GM21515 (cell line): ENCODE results near the gene PLEKHF1.
A peak's percentile ranks its signal among the peaks of the same experiment; 100 is the strongest.
"Not testable (repeated sequence)": the region's sequence is repeated elsewhere in the genome, so short reads cannot be mapped to it uniquely, and the experiment has no call there.

ENCODE experiments used
- ATAC-seq: cut with Tn5 transposase; IDR thresholded peaks from one replicate; pipeline ENCODE4 v1.9.1; 2021; ENCODE audit not compliant: unreplicated experiment

Gene PLEKHF1

DNA sequence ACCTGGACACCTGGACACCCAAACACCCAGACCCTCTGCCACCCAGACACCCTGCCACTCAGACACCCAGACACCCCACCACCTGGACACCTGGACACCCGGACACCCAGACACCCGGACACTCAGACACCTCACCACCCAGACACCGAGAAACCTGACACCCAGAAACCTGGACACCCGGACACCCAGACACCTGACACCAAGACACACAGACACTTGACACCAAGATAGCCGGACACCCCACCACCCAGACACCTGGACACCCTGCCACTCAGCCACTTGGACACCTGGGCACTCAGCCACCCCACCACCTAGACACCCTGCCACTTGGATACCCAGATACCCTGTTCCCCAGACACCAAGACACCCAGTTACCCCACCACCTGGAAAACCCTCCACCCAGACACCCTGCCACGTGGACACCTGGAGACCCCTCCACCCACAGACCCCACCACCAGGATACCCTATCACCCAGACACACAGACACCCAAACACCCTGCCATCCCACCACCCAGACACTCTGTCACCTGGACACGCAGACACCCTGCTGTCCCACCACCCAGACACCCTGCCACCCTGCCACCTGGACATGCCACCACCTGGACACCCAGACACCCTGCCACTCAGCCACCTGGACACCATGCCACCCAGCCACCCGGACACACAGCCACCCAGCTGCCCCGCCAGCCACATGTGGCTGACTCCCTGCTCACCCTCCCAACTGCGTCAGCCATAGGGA is 32.4 kb downstream of the PLEKHF1 start:
- no peak for ATAC-seq

DNA sequence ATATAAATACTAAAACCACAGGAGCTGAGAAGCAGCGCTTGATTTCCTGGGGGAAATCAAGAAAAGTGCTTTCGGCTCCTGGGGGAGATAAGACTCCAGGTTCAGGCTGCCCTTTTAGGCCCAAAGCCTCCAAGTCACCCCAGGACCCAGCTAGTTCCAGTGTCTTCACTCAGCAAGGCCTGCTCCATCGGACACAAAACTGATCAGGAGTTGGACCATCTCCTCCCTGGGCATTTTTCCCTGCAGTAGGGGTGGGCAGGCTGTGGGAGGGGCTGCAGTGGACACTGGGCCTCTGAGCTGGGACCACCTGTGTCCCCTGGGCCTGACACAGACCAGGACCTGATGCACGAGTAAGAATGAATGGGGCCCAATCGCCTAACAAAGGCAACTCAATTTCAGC is 34.6 kb downstream of the PLEKHF1 start:
- ATAC-seq, result no peak

DNA sequence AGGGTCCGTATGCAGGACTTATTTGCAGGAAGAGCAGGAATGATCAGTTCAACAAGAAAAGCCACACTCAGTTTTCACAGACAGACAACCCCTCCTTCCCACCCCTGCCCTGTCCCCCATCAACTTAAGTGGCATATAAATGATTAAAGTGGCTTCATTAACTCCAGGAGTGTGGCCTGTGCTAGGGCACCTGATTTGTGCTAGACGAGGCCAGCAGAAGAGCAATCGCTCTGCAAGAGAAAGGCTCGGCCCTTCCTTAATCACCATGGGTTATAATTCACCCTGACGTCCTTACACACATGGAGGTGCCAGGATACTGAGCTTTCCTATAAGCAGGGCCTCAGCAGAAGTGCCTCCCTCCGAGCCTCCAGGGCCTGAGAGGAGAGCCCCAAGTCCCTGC is 35.2 kb downstream of the PLEKHF1 start:
- no peak for ATAC-seq

DNA sequence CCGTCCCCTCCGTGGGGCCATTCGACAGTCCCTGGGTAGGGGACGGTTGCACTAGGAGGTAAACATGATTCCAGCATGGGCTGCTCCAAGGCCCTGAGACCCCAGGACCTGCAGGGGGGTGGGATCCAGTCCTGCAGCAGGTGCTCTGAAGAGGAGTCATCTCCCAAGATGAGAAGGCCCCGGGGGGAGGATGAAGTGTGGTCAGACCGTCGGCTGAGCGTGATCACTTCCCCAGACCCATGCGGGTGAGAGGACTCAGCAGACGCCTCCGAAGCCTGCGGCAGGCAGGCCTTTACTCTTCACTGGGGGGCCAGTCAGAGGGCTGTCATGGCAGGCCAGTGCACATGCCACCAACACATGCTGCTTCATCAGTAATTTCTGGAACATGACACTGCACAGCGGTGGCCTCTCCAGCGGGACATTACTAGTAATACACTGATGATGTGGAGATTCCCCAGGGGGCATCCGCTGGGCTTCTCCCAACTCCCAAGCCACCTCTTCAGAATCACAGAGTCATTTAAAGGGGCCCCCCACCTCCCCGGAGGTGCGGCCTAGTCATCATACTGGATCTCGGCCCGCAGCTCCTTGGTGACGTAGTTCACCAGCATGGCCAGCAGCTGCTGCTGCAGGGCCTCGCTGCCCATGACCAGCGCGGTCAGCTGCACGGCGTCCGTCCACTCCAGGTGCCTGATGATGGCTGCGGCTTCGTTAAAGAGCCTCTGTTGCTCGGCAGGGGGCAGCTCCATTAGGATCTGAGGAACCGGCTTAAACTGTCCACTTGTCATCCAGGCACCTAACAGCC is 37.1 kb downstream of the PLEKHF1 start:
- no peak for ATAC-seq

DNA sequence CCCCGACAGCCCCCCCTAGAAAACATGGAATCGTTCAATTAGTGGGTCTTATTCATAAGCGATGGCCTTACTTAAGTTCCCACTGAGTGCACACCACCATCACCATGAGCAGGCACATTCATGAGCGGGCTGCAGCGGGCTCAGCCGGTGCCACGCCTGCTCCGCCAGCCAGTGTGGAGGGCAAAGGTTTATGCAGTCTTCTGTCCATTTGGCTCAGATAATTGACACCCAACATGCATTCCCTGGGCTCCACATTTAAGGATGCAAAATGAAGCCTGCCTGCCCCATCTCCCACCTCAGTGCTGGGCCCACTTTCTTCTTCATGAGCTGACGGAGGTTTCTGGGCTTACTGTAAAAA is 37.7 kb downstream of the PLEKHF1 start:
- ATAC-seq, result no peak

DNA sequence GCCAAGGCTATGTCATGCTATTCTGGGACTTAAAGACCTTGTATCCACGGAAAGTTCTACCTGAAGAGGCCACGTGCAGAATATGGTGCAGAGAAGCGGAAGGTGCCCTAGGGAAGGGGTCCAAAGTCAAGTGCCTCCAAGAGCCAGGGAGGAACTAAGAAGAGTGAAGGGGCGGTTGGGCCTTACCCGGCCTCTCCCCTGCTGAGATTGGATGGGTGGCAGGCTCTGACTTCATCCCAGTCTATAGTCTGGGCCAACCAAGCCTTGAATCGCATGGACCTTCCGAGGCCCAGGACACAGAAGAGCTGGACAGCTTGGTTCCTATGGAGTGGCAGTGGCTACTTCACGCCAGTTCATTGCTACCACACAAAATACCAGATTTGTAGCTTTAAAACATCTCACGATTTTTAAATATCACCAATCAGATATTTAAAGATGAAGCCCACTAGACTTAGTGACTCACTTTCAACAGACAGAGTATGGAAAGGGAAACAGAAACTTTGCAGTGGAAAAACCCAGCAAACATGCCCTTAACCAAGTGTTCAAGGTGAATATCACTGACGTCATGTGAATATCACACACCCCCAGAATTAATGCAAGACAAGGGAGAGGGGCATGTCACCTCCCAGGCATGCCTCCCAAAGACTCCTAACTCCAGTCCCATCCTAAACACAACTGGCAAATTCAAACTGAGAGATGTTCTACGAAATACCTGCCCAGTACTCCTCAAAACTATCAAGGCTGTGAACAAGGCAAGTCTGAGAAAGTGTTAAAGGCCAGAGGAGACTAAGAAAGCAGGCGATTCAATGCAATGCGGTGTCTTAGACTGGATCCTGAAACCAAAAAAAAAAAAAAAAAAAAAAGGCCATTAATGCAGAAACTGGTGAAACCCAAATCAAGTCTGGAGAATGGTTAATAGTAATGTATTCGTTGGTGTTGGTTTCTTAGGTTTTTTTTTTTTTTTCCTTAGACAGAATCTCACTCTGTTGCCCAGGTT is 39.6 kb downstream of the PLEKHF1 start:
- ATAC-seq, result peak; percentile 70

DNA sequence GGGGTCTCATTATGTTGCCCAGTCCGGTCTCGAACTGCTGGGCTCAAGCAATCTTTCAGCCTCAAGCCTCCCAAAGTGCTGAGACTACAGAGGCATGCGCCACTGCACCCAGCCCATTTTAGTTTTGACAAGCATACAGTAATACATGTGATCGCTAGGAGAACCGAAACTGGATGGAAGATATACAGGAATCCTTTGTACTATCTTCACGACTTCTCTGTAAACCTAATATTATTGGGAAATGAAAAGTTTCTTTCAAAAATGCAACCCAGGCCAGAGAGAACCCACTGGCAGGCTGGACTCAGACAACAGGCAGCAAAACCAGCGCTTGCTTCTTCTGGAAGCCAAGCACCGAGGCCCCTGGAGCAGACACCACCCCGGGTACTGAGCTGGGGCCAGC is 40.4 kb downstream of the PLEKHF1 start:
- ATAC-seq, result no peak

DNA sequence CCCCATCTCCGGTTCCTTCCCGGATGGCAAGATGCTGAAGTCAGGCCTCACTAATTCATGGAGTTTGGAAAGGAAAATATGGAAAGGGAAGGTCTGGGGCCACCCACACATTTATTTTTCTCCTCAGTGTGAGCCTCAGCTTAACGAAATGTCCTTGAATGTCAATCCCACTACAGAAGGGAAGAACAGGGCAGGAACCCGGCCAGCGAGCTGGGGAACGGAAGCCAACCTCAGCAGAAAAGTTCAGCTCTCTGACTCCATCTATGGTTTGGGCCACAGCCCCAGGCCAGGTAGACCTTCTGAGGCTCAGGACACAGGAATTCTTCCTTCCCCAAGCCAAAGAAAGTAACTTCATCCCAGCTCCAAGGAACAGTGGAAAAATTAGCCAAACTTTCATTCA is 41.4 kb downstream of the PLEKHF1 start:
- ATAC-seq, result no peak

DNA sequence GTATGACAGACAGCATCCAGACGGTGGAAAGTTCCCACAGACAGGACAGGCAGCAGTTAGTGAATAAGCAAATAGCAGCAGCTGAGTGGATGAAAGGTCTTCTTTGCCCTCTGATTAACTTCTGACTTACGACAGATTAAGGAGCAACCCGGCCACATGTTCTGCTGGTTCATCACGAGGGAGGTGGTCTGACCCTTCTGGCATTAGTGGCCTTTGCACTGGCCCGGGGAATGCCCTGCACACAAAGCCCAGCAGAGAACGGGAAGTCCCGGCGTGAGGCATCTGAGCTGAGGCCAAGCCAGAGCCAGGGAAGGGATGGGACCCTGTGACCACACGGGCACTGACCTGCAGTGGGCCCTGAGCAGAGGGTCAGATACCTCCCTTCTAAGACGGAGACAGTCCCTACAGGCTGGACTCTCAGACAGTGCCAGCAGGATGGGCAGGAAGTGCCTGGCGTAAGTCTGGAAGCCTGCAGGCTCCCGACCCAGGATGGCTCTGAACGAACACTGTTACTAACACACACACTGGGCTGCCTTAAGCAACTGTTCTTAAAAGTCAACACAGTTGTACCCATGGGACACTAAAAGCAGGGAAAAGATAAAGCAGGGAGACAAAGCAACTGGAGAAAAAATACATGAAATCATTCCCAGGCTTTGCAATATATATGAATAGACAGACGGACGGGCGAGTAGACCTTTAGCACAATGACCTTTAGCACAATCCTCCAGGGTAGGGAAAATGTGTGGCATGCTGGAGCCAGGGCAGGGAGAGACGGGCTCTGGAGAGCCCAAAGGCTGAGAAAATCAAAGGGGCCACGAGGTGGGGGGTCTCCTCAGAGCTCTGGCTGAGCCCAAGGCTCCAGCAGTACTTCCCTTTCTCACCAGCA is 43.5 kb downstream of the PLEKHF1 start:
- ATAC-seq, result no peak

DNA sequence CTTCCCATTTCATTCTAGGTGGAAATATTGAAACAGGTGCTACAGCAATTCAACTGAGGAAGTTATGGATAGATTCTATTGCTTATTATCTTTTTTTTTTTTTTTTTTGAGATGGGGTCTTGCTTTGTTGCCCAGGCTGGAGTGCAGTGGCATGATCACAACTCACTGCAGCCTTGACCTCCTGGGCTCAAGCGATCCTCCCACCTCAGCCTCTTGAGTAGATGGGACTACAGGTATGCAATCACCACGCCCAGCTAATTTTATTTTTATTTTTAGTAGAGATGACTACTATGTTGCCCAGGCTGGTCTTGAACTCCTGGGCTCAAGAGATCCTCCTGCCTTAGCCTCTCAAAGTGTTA is 44.2 kb downstream of the PLEKHF1 start:
- not testable (repeated sequence) for ATAC-seq

DNA sequence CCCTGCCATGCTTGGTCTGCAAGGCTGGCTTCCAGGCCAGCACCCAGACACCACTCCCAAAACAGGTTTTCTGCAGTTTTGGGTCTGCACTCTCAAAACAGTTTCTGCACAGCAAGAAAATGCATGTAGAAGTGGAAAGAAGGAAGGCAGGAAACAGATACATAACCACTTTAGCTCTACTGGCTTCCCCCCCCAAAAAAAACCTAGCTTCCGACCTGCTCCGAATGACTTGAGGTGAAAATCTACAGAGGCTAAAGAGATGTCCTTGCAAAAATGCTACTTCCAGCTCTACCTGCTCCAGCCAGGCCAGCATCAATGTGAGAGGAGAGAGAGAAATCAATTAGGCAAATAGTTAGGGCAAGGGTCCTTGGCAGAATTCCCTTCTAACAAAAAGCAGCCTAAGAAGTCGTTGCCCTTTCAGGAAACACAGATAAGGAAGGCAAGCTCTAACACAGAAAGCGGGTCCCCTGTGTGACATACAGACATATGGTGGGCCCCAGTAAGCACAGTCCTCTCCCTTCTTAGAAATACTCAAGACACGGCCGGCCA is 46.4 kb downstream of the PLEKHF1 start:
- ATAC-seq, result no peak

DNA sequence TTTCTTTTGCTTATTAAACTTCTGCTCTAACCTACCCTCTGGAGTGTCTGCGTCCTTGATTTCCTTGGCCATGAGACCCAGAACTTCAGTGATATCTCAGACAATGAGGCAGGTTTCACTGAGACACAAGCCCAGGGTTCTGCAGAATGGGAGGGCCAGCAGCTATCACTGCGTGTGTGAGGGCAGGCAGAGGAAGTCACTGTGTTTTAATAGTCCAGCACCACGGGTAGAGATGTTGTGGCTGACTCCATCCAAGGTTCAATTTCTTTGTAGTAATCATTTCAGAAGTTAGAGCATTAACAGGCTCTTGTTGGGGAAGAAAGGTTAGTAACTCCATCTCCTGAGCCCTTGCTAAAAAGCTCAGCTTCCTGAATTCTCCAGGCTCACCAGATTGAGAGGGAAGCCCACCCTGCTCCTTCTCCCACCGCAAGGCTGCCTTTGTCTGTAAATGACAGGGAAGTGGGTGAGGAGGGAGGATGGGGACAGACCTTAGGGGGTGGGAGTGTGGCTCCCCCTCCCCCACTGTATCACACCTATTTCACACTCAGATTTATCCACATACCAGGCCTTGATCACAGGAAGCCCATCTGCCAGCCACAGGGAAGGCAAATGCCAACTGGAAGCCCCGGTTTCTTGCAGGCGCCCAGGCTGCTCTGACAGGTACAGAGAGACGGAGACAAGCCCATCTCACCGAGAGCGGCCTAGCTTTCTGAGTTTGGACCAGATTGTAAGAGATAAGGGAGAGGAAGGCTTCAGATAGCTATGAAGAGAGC is 47.7 kb downstream of the PLEKHF1 start:
- no peak for ATAC-seq

DNA sequence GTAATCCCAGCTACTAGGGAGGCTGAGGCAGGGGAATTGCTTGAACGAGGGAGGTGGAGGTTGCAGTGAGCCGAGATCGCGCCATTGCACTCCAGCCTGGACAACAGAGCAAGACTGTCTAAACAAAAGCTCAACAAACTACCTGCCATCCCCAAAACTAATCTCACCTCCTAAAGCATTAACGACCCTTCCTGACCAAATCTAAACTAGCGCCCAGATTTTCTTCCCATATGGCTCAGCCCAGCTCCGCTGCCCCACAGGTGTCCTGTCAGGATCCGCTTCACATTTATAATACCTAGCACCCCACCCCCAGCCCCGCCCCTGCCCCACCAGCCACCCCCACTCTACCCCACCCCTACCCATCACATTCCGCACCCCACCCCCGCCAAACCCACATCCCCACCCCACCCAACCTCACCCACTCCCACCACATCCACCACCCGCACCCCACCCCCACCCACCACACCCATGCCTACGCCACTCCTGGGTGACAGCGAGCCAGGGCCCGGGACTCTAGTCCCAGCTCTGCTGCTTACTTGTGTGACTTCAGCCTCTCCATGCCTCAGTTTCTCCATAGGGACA is 49.2 kb downstream of the PLEKHF1 start:
- peak; percentile 18 for ATAC-seq

DNA sequence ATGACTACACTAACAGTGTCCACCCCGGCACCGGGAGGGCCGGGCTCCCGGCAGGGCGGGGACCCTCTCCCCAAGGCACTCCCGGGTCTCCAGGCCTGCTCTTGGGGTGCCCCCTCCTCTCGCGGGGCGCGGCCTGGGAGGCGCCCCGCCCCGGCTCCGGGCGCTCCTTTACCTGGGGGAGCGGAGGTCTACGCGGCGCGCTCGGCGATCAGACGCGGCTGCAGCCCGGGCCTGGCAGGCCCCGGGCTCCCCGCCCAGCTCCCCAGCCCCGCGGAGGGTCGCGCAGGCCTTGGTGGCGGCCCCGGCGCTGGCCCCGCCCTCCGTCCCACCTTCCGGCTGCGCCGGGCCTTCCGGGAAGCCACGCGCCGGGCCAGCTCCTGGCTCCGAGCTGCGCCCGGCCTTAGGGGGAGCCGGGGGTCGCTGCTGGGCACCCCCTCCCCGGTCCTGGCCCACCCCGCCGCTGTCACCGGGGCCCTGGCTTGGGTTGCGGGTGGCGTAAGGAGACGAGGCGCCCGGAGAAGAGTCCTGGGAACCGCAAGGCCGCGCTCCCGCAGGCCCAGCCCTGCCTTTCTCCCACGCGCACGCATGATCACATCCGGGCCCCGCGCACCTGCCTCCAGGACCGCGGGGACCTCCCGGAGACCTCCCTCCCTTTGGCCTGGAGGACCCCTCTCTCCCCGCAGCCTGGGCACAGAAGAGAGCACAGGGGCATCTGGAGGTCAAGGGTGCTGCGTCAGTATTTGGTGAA is 49.9 kb downstream of the PLEKHF1 start, which contains the start of gene C19orf12:
C19orf12 (minus strand) TSS at position 309 of the 748 bp plus-strand sequence. CDS start 6,848 bp downstream, outside the sequence.
- ATAC-seq, result peak; percentile 59

DNA sequence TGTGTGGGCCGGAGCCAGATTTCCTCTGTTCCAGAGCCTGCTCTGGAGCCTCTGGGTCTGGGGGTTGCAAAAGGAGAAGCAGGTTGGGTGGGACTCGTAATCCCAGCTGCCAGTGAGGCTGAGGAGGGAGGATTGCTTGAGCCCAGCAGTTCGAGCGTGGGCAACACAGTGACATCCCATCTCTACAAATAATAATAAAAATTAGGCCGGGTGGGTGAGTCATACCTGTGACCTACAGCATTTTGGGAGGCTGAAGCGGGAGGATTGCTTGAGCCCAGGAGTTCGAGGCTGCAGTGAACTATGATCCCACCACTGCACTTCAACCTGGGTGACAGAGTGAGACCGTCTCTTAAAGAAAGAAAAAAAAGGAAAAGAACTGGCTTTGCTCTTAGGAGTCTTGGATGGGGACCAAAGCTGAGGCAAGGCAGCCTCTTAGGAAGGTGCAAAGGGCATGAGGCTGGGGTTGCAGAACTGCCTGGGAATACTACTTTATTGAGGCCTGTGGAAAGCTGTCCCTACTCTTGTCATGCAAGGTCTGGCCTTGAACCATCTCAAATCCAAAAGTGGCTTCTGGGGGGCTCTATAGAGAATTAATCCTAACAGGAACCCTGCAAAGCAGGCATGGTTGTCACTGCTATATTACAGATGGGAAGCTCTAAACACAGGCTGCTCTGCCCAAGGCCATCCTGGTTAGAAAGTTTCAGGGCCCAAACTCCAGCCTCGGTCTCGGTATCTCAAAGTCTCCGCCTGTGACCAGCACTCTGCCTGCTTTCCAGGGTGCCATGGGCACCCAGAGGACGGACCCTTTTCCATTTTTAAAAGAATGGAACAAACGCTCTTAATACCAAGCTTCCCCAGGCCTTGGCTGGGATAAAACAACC is 50.7 kb downstream of the PLEKHF1 start:
- peak; percentile 15 for ATAC-seq

DNA sequence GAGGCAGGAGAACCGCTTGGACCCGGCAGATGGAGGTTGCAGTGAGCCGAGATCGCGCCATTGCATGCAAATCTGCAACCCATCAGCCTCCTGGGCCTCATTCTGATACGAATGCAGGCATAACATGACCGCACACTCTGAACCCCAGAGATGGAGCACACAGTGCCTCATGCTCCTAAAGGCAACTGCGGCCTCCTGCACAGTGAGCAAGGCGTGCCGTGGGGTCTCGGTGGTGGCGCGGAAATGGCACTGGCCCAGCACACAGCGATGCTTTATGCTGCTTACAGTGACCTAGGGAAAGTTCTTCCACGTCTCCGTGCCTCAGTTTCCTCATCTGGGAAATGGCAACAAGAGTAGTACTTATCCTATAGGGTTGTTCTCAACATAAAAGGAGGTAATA is 51.8 kb downstream of the PLEKHF1 start:
- ATAC-seq, result no peak

DNA sequence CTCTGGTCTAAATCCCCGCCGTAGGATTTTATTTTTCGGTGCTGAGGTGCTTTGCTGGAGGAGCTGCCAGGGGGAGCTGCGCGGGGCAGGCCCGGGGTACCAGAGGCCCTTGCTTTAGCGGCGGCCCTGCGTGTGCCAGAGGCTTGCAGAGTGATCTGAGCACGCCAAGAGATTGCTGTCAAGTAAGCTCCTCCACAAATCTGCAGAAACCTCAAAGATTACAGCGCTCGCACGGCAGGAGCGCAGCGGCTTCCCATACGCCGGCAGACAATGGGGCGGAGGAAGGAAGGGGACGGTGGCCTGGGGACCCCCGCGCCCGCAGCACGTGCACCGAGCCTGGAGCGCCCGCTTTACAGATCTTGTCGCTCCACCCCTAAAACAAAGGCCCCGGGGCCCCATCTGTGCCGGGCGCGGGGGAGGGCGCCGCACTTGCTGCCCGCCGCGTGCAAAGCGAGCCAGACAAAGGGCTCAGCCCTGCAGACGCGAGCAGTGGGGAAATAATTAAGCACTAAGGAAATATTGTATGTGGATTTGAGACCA is 58.9 kb downstream of the PLEKHF1 start:
- no peak for ATAC-seq
